Thyroid gland (tissue), 4 donors: Measurements from ENCODE around the gene PIM3. TPM values are rescaled to one million over a fixed set of nuclear protein-coding genes. Genes with fewer than 3 reads are reported as not detected.

Source experiments
- DNase-seq, 2 donors: peaks; one replicate each; pipeline ENCODE4 v3.0.0-alpha.2; 2019
- H3K27ac ChIP-seq, 3 donors: fragments of 200-600 bp; sonication (generic); 1 replicate in 2 of 3; 2 replicates in 1 of 3; pipeline ENCODE4 v1.5.1; 2016 to 2019; ENCODE audit warnings: mild to moderate bottlenecking in 1 of 3, moderate library complexity in 1 of 3
- H3K27me3 ChIP-seq: fragments of 200-600 bp; sonication (generic); one replicate; pipeline ENCODE4 v1.5.1; 2019
- H3K36me3 ChIP-seq, 2 donors: fragments of 200-600 bp; sonication (generic); one replicate each; pipeline ENCODE4 v1.5.1; 2016 to 2019
- H3K4me1 ChIP-seq, 2 donors: fragments of 200-600 bp; sonication (generic); one replicate each; pipeline ENCODE4 v1.5.1; 2017 to 2019
- H3K4me3 ChIP-seq, 3 donors: fragments of 200-600 bp; sonication (generic); replicated peaks in 1 of 3; 1 replicate in 2 of 3; 2 replicates in 1 of 3; pipeline ENCODE4 v1.5.1; 2016; ENCODE audit warnings: mild to moderate bottlenecking in 1 of 3
- H3K9me3 ChIP-seq: fragments of 200-600 bp; sonication (generic); one replicate; pipeline ENCODE4 v1.5.1; 2017
- POLR2A ChIP-seq, 2 donors: fragments of 450-650 bp; IDR thresholded peaks; one replicate each; pipeline ENCODE4 v1.6.1; 2017; ENCODE audit warnings: antibody characterized with exemption in 2 of 2, mild to moderate bottlenecking in 2 of 2, moderate library complexity in 1 of 2
- WGBS, 2 donors: methylation state at CpG; one replicate each; pipeline ENCODE4 v1.1.5; 2017; 5-methylcytosine and 5-hydroxymethylcytosine counted together
- intact Hi-C: fragments of 100-400 bp; cut with DNase I; formaldehyde crosslinking; loops from one replicate; pipeline ENCODE4 v1.15.1; 2023
- total RNA-seq, 4 donors: library from RNA; depleted of rRNA; stranded (reverse); fragments of >200 nt; gene quantifications; one replicate each; pipeline ENCODE4 v1.2.3, GENCODE V29; 2016
- TF ChIP-seq, protein P1 (sequence below), 6 experiments: fragments of 200-600 bp in 3 of 6; fragments of 450-650 bp in 3 of 6; sonication (generic) in 3 of 6; IDR thresholded peaks; one replicate each; pipeline ENCODE4 v1.5.1; 2016 to 2019; ENCODE audit warnings: antibody characterized with exemption in 6 of 6, mild to moderate bottlenecking in 2 of 6, inconsistent platforms in 1 of 6, moderate library complexity in 1 of 6

PIM3 gene
- total RNA-seq, 4 donors from 2014 or later = 45.4 to 108 (median 73.2) TPM

DNA sequence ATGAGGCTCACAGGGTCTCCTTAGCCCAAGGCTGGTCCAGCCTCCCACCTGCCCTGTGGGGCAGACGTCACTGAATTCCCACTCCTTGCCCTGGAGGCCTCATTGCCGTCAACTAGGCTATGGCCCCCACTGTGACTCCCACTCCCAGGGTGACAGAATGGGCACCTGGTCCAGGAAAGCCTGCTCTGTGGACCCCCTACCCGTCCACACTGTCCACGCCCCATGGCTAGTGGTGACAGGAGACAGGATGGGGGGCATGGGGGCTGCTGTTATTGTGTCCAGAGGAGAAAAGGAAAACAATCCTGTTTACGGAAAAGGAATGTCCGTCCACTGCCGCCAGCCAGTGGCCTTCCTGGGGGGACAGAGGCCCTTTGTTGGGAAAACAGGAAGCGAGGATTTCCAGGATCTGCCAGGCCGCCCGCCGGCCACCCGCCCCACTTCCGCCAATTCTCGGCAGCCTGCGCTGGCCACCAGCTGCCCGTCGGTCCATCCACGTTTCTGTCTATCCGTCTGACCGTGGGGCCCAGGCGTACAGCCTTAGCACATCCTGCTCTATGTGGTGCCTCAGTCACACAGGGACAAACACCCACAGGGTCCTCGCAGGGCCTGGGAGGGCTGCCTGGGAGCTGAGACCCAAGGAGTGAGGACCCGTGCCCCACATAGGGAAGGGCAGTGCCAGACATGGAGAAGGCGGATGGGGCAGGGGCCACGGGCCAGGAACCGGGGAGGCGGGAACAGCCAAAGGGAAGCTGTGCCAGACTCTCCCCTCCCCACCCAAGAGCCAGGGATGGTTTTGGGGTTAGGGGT lies 22.6 kb upstream of the PIM3 start:
- no peaks in the 10 kb centered on the region for H3K27me3 ChIP-seq
- intact Hi-C loops = no loop called here
- DNase-seq = peak; percentile 26 to 32
- no peak overlapping the region for H3K4me3 ChIP-seq
- no peaks in the 10 kb centered on the region for H3K36me3 ChIP-seq
- 83 to 87% methylated on average over 20 to 27 of the region's 27 CpGs for WGBS, 2 donors
- H3K9me3 ChIP-seq = no peaks in the 10 kb centered on the region
- TF ChIP-seq, protein P1, sequence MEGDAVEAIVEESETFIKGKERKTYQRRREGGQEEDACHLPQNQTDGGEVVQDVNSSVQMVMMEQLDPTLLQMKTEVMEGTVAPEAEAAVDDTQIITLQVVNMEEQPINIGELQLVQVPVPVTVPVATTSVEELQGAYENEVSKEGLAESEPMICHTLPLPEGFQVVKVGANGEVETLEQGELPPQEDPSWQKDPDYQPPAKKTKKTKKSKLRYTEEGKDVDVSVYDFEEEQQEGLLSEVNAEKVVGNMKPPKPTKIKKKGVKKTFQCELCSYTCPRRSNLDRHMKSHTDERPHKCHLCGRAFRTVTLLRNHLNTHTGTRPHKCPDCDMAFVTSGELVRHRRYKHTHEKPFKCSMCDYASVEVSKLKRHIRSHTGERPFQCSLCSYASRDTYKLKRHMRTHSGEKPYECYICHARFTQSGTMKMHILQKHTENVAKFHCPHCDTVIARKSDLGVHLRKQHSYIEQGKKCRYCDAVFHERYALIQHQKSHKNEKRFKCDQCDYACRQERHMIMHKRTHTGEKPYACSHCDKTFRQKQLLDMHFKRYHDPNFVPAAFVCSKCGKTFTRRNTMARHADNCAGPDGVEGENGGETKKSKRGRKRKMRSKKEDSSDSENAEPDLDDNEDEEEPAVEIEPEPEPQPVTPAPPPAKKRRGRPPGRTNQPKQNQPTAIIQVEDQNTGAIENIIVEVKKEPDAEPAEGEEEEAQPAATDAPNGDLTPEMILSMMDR (IDR thresholded peaks at IDR 0.05) = no peak
- TF ChIP-seq POLR2A (IDR thresholded peaks at IDR 0.05) = no peak
- H3K4me1 ChIP-seq = peaks cover 35 to 53% of the 10 kb centered on the region in 2 donors
- peak overlapping the region; percentile 96 to 99 (median 96) for H3K27ac ChIP-seq

GRCh38 chr22:49938565-49939136 lies 21.9 kb upstream of the PIM3 start:
- Histone ChIP-seq H3K4me1 (peaks cover 28 to 46% of the 10 kb centered on the region in 2 donors), H3K27me3 (no peaks in the 10 kb centered on the region), H3K27ac (peak overlapping the region in 2 of 3 donors; percentile 40 to 96), H3K4me3 (no peak overlapping the region), H3K9me3 (no peaks in the 10 kb centered on the region), H3K36me3 (no peaks in the 10 kb centered on the region)
- intact Hi-C loops = no loop called here
- DNase-seq = no peak
- 73 to 77% methylated on average over 17 to 18 of the region's 19 CpGs for WGBS, 2 donors
- no peak for TF ChIP-seq POLR2A (IDR thresholded peaks at IDR 0.05)
- TF ChIP-seq, protein P1 (IDR thresholded peaks at IDR 0.05) = no peak

GRCh38 chr22:49941507-49942316 lies 18.9 kb upstream of the PIM3 start:
- H3K4me1 ChIP-seq = peaks cover 9 to 25% of the 10 kb centered on the region in 2 donors
- no peak overlapping the region for H3K4me3 ChIP-seq
- no peaks in the 10 kb centered on the region for H3K9me3 ChIP-seq
- intact Hi-C loops = no loop called here
- TF ChIP-seq, protein P1 (IDR thresholded peaks at IDR 0.05) = no peak
- TF ChIP-seq POLR2A (IDR thresholded peaks at IDR 0.05) = no peak
- WGBS, 2 donors = 97% methylated on average over 10 to 12 of the region's 17 CpGs
- H3K27ac ChIP-seq = no peak overlapping the region
- no peaks in the 10 kb centered on the region for H3K27me3 ChIP-seq
- DNase-seq = no peak
- H3K36me3 ChIP-seq = no peaks in the 10 kb centered on the region

DNA sequence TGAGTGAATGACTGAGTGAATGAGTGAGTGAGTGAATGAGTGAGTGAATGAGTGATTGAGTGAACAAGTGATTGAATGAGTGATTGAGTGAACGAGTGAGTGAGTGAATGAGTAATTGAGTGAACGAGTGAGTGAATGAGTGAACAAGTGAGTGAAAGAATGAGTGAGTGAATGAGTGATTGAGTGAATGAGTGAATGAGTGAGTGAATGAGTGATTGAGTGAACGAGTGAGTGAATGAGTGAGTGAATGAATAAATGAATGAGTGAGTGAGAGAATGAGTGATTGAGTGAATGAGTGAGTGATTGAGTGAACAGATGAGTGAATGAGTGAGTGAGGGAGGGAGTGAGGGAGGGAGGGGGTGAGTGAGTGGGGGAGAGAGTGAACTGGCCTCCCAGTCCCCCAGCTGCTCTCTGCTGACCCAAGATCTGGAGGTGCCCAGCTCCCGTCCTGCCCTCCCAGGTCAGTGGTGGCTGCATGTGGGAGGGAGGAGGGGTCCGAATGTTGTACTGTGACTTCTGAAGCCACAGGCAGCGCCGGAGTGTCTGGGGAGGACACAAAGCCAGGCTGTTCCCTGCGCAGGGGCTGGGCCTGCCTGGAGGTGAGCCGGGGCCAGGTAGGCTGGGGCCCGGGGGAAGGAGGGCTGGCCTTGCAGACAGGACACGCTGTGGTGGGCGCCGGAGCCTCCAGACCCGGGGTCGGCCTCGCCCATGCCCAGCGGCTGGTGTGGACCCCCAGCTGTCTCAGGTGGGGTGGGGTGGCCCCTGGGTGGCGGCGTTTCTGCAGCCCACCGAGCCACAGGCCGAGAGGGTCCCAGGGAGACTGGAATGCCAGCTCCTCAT lies 17.8 kb upstream of the PIM3 start:
- intact Hi-C loops = no loop called here
- Histone ChIP-seq H3K27me3 (no peaks in the 10 kb centered on the region), H3K27ac (no peak overlapping the region), H3K4me1 (peaks cover 2 to 24% of the 10 kb centered on the region in 2 donors), H3K36me3 (no peaks in the 10 kb centered on the region), H3K9me3 (no peaks in the 10 kb centered on the region), H3K4me3 (no peak overlapping the region)
- 85 to 86% methylated on average over 16 to 20 of the region's 21 CpGs for WGBS, 2 donors
- no peak for DNase-seq
- no peak for TF ChIP-seq POLR2A (IDR thresholded peaks at IDR 0.05)
- TF ChIP-seq, protein P1 (IDR thresholded peaks at IDR 0.05) = no peak
